OCI-M1 (cell line): ENCODE data around the gene MAP1LC3A.
"Not testable (repeated sequence)": the region's sequence is repeated elsewhere in the genome, so short reads cannot be mapped to it uniquely, and the experiment has no call there.

Experiments
- DNase-seq: peaks from one replicate; lab custom pipeline; 2025; lab: John Stamatoyannopoulos, UW

MAP1LC3A gene

DNA sequence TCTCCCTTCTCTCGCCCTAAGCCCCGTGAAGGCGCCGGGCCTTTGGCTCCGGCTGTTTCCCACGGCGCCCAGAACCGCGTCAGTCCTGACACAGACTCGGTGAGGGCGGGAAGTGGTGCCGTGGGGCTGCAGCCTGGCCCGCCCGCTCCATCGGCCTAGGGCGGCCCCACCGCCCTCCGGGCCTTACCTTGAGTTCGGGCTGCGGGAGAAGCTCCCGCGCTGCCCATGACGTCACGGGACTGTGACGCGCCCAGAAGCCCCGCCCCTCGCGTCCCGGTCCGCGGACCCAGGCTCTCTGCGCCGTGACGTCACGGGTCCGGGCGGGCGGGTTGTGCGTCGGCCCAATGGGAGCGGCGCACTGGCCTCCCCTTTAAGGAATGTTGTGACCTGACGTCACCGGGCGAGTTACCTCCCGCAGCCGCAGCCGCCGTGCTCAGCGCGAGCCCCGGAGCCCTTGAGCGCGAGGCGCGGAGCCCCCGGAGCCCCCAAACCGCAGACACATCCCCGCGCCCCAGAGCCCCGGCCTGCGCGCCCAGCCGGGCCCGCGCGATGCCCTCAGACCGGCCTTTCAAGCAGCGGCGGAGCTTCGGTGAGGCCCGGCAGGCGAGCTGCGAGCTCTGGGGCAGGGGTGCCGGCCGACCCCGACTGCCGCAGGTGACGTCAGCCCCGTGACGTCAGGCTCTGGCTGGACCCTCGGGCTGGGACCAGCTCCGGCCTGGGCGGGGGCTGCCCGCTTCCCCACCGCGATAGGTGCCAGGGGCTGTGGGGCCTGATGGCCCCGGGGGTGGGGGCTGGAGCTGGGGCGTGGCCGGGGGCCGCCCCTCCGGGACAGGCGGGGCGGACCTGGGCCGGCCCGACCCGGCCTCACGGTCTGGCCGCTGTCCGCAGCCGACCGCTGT lies at the start of gene MAP1LC3A:
TSS of gene MAP1LC3A (plus strand) at position 399 of the 899 bp plus-strand sequence. CDS start at position 550, 151 bp downstream.
- no peak for DNase-seq

GRCh38 chr20:34510575-34510974 lies 47.9 kb upstream of the MAP1LC3A start:
- DNase-seq: no peak

GRCh38 chr20:34511891-34512265 lies 46.6 kb upstream of the MAP1LC3A start:
- no peak for DNase-seq

GRCh38 chr20:34512266-34512954 lies 46.1 kb upstream of the MAP1LC3A start:
- no peak for DNase-seq

DNA sequence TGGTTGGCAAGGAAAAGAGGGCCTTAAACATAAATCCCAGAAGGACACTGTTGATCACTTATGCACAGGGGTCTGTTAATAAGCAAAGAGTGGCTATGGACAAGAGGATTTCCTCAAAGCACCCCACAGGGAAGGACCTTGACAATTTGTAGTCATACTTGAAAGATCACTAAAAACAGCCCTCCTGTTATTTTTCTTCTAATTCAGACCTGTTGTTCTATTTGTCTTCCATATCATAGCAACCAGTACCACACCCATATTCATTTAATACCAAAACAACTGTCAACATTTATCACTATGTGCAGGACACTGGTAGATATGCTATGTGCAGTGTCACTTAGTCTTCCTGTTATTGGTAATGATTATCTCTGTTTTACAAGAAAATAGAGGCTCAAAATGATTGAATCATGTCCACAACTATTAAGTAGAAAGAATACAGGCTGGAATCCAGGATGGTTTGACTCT lies 45.5 kb upstream of the MAP1LC3A start:
- no peak for DNase-seq

- not testable (repeated sequence) for DNase-seq
Observed at GRCh38 chr20:34514034-34514433, 44.5 kb upstream of the MAP1LC3A start.

DNA sequence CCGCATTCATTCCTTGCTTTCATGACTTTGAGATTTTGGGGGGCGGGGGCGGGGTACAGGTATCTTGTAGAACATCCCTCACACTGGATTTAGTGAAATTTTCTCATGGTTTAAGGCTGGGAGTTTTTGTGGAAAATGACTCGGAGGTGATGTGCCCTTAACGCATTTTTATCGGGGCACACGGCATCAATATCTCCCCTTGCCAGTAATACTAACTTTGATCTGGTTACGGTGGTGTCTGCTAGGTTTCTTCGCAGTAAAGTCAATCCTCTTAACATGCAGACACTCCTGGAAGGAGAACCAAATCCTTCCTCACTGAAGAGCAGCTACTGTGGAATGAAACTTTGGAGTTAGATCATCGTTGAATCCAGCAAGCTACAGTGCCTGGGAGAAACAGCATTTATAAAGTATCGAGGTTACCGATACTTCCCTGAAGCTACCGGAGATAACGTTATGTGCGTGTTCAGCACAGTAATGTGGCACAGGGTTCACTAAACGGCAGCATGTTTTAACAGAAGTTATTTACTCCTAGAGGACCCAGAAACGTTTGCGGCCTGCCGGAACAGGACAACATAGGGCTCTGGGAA lies 43.5 kb upstream of the MAP1LC3A start:
- DNase-seq: no peak

DNA sequence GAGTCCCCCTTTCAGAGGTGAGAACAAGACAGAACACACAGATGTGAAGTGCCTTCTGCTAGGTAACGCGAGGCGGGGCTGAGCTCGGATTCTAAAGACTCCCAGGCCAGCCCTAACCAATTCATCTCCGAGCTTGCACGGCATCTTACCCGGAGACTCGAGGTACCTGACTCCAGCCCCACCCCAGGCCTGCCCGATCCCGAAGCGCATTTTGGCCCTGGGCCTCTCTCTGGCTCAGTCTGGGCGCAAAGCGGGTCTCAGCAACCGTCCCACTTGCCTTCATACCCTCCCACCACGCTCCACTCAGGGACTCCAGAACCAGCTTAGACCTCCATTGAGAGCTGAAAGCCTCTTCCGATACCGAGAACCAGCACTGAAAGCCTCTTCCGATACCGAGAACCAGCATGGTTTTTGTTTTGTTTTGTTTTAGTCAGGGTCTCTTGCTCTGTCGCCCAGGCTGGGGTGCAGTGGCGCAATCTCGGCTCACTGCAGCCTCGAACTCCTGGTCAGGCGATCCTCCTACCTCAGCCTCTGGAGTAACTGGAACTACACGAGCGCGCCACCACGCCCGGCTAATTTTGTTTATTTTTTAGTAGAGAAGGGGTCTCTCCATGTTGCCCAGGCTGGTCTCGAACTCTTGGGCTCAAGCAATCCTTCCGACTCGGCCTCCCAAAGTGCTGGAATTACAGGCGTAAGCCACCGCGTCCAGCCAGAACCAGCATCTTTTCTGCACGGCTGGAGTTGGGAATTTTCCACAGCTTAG lies 42.9 kb upstream of the MAP1LC3A start:
- peak; percentile 86 for DNase-seq

DNA sequence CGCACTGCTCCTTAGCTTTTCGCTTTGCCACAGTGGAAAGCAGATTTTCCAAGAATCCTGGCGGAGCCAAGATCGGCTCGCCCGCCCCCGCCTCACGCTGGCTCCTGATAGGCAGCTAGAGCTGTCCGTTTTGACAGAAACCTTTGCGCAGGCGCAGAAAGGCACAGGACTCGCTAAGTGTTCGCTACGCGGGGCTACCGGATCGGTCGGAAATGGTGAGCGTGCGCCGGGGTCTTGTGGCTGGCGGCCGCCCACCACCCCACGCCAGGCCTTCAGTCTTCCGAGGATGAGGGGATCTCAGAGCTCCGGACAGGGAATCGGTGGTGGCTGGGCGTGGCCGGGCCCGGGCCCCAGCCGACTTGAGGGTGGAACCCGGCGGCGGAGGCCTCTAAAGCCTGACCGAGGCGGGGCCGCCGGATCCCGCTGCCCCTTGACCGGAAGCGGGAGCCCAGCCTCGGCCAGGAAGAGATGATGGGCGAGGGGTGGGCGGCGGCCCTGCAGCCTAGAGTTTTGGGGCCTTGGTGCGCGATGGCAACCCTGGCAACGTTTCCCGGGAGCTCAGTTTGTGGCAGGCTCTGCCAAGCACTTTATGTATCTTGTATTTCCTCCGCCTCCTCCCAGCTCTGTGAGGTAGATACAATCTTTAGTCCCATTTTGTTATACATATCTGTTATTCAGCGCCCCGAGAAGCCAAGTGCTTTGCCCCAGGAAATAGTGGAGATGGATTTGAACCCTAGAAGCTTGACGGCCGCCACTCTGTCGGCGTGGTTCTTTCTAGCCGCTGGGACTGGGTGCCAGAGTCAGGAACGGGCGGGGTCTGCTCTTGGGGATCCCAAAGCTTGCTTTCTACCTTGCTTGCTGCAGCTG lies 42.0 kb upstream of the MAP1LC3A start, which contains the start of gene DYNLRB1:
TSS of gene DYNLRB1 (plus strand) at position 176 of the 867 bp plus-strand sequence. CDS start at position 213, 37 bp downstream.
- DNase-seq: peak; percentile 96

DNA sequence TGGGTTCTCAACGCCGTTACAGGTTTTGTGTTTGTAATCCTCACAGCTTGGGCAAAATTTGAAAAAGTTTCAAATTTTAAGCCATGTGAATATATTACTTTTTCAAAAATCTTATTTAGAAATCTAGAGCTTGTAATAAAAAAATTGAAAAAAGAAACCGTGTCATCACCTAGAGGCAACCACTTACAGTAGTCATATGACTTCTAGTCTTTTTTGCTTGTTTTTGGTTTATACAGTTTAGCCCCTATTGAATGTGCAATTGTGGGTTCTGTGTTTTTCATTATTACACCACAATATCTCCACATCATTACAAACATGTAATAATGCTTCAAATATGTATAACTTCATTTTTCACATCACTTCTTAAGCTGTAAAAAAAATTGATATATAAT lies 41.4 kb upstream of the MAP1LC3A start:
- DNase-seq: no peak

DNA sequence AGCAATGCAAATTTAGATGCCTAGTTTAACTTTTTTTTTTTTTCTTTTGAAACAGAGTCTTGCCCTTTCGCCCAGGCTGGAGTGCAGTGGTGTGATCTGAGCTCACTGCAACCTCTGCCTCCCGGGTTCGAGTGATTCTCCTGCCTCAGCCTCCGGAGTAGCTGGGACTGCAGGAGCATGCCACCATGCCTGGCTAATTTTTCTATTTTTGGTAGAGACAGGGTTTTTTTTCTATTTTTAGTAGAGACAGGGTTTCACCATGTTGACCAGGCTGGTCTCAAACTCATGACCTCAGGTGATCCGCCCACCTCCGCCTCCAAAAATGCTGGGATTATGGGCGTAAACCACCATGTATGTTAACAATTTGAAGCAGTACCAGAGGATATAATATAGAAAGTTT lies 39.7 kb upstream of the MAP1LC3A start:
- not testable (repeated sequence) for DNase-seq

DNA sequence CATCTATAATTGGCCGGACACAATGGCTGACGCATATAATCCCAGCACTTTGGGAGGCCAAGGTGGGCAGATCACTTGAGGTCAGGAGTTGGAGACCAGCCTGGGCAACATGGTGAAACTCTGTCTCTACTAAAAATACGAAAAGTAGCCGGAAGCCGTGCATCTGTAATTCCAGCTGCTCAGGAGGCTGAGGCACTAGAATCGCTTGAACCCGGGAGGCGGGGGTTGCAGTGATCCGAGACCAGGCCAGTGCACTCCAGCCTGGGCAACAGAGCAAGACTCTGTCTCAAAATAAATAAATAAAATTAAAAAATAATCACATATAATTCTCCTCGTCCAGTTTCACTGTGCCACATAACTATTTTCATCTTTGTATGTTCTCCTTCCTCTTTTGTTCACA lies 38.7 kb upstream of the MAP1LC3A start:
- not testable (repeated sequence) for DNase-seq

- DNase-seq: peak; percentile 28
Observed at GRCh38 chr20:34522969-34523871, 35.3 kb upstream of the MAP1LC3A start.

GRCh38 chr20:34524426-34524825 lies 34.1 kb upstream of the MAP1LC3A start:
- no peak for DNase-seq

DNA sequence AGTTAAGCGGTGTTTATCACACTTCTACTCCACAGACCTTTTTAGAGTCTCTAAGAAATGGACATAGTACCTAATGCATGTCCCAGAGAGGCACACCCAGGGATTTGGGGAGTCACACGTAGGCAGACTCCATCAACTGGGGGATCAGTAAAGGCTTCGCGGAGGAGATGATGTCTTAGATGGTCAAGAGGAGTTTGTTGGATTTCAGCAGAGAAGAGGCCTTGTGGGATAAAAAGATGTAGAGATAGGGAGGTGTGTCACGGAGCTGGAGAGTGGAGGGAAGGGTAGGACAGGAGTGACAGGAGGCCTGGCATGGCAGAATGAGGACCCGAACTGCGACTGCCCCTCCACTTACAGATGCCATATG lies 33.2 kb upstream of the MAP1LC3A start:
- no peak for DNase-seq

DNA sequence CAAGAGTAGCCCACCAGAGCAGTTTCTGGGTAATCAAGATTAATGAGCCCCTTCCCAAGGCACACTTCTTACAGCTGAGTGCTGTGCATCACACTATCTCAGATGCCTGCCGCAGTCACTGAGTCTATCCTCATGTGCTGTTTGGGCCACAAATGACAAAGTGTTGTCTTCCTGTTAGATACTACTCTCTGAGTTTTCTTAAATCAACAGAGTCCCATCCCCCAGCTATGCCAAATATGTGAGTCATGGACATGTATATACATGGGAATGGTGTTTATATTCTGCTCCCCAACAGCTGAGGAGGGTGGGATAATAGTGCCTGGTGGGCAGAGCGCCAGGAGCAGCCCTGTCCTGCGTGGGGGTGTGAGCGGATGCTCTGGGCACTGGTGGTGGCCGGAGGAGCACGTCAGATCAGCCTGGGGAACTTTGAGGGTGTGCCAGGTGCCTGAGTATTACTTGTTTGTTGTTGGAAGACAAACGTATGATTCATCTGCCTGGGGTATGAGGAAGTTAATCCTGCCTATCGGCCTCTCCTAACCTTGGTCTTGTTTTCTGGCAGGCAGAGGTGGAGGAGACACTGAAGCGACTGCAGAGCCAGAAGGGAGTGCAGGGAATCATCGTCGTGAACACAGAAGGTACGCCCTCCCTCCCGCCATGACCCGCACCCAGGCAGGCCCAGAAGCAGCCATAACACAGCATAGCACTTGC lies 32.7 kb upstream of the MAP1LC3A start:
- DNase-seq: peak; percentile 31

DNA sequence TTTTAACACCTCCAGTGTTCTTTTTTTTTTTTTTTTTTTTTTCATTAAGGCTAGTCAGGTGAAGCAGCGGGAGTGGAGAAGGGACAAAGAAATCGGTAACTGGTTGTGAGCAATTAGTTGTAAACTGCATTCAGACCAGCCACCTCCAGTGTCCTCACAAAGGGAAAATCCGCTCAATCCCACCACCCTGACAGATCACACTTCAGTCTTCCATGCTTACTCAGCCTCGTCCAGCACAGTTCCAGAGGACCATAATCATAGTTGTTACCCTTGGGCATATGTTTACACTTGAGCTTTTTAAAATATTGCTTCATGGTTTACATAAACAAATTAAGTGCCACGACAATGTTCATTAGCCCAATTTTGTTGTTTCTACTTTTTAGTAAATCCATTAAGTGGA lies 32.1 kb upstream of the MAP1LC3A start:
- no peak for DNase-seq

GRCh38 chr20:34527016-34527415 lies 31.5 kb upstream of the MAP1LC3A start:
- DNase-seq: no peak

DNA sequence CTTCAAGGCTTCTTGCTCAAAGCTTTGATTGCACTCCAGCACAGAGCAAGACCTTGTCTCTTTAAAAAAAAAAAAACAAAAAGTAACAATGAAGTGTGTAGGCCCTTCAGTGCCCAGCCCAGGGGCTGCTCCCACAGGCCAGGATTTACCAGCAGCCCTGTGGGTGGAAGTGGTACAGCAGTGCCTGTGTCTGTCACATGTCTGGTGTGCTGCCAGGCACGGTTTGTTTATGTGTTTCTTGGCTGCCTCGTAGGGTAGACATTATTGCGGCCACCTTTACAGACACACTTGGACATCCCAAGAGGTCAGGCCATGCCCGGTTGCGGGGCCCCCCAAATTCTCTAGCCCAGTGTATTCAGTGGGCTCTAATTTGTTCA lies 29.6 kb upstream of the MAP1LC3A start:
- no peak for DNase-seq
